Measurements from ENCODE around the gene FNDC8. TPM values are rescaled to one million over a fixed set of nuclear protein-coding genes. Genes with fewer than 3 reads are reported as not detected.

The FNDC8 gene
- total and polyA plus RNA-seq, 9 of the 15 experiments (the other 6 are each of a cell fraction or from before 2014, with no cell fraction given) = 0.04 TPM; not detected in 8

GRCh38 chr17:35088356-35088880 is 33.0 kb upstream of the FNDC8 start (continued):
- TF ChIP-seq CHD1 (IDR thresholded peaks at IDR 0.05; ENCODE audit: low read length) (no peak), STAT6 (CRISPR knock-in tag; IDR thresholded peaks at IDR 0.05) (no peak), DNMT1 (IDR thresholded peaks at IDR 0.05) (no peak), THAP12 (CRISPR knock-in tag; IDR thresholded peaks at IDR 0.05) (no peak), TCF7 (IDR thresholded peaks at IDR 0.05; ENCODE audit: borderline replicate concordance) (no peak), YBX1 (IDR thresholded peaks at IDR 0.05) (no peak), ZBTB7A (IDR thresholded peaks at IDR 0.05; ENCODE audit: borderline replicate concordance, control insufficient read depth, low read depth, low read length) (no peak), NCOA4 (IDR thresholded peaks at IDR 0.05; ENCODE audit: partially characterized antibody) (no peak), UBTF (IDR thresholded peaks at IDR 0.05; ENCODE audit: borderline replicate concordance in 1 of 2, low read depth in 2 of 2, low read length in 2 of 2) (peak in 1 of 2 experiments; percentile 73; a peak in 1 of 4 replicates), CREB3L1 (IDR thresholded peaks at IDR 0.05; ENCODE audit: borderline replicate concordance, low read depth) (no peak), IRF1 (CRISPR knock-in tag; IDR thresholded peaks at IDR 0.05; ENCODE audit: borderline replicate concordance) (no peak), ZNF668 (CRISPR knock-in tag; IDR thresholded peaks at IDR 0.05) (no peak), ZNF324 (CRISPR knock-in tag; IDR thresholded peaks at IDR 0.05) (no peak), USF1 (CRISPR knock-in tag; IDR thresholded peaks at IDR 0.05) (no peak)
